HEK293 (cell line): Measurements from ENCODE around the gene GPR21.

ENCODE experiments used
- CTCF ChIP-seq: fragments of 450-650 bp; formaldehyde crosslinking; IDR thresholded peaks from 2 replicates; pipeline ENCODE4 v1.5.1; 2016; ENCODE audit warnings: missing biosample characterization, missing genetic modification characterization
- PBX3 ChIP-seq: sonication (generic); formaldehyde crosslinking; IDR thresholded peaks from 2 replicates; pipeline ENCODE4 v1.8.1; 2022; ENCODE audit warnings: mild to moderate bottlenecking, moderate library complexity, missing genetic modification reagents
- TRIM28 ChIP-seq: IDR thresholded peaks from 2 replicates; pipeline ENCODE4 v1.6.1; 2011; ENCODE audit warnings: low read length, control low read depth, borderline replicate concordance
- TSHZ1 ChIP-seq: fragments of 450-650 bp; formaldehyde crosslinking; IDR thresholded peaks from 2 replicates; pipeline ENCODE4 v1.5.1; 2016; ENCODE audit warnings: missing biosample characterization, missing genetic modification characterization, borderline replicate concordance
- ZBTB1 ChIP-seq: fragments of 450-650 bp; formaldehyde crosslinking; IDR thresholded peaks from 2 replicates; pipeline ENCODE4 v1.5.1; 2016; ENCODE audit warnings: missing biosample characterization, missing genetic modification characterization
- ZBTB10 ChIP-seq: fragments of 450-650 bp; formaldehyde crosslinking; IDR thresholded peaks from 2 replicates; pipeline ENCODE4 v1.5.1; 2016; ENCODE audit warnings: missing biosample characterization, missing genetic modification characterization
- ZFP3 ChIP-seq: fragments of 450-650 bp; formaldehyde crosslinking; IDR thresholded peaks from 2 replicates; pipeline ENCODE4 v1.5.1; 2016; ENCODE audit warnings: low read depth, missing biosample characterization, missing genetic modification characterization
- ZNF571 ChIP-seq: fragments of 450-650 bp; formaldehyde crosslinking; IDR thresholded peaks from 2 replicates; pipeline ENCODE4 v1.5.0; 2017; ENCODE audit warnings: missing biosample characterization, missing genetic modification characterization
- ZNF660 ChIP-seq: fragments of 450-650 bp; IDR thresholded peaks from 2 replicates; pipeline ENCODE4 v1.5.1; 2018; ENCODE audit warnings: missing biosample characterization, mild to moderate bottlenecking, missing genetic modification characterization

GRCh38 chr9:123016631-123017030 is 16.8 kb upstream of the GPR21 start:
- TF ChIP-seq ZBTB1 (no peak), TSHZ1 (tag by site-specific recombination) (no peak), CTCF (no peak), ZBTB10 (tag by site-specific recombination) (no peak), ZNF660 (tag by site-specific recombination) (no peak), PBX3 (CRISPR knock-in tag) (no peak), ZFP3 (tag by site-specific recombination) (no peak), TRIM28 (no peak), ZNF571 (tag by site-specific recombination) (no peak)
